SK-N-MC (cell line): ENCODE results near the gene BACE2.

Experiments
- EZH2 ChIP-seq: fragments of 200-600 bp; sonication (generic); IDR thresholded peaks from one replicate; pipeline ENCODE4 v1.6.1; 2017; ENCODE audit warnings: antibody characterized with exemption
- POLR2AphosphoS5 ChIP-seq: IDR thresholded peaks from 2 replicates; pipeline ENCODE4 v1.6.1; 2012; ENCODE audit warnings: mild to moderate bottlenecking, low read depth, low read length, borderline replicate concordance

GRCh38 chr21:41169701-41170100 is 1.7 kb downstream of the BACE2 start:
- TF ChIP-seq EZH2 = no peak
- TF ChIP-seq POLR2AphosphoS5 = no peak
